OCI-LY1 (cell line): ENCODE data around the gene SIRT4.

Source experiments
- H2AFZ ChIP-seq: fragments of 200-600 bp; sonication (generic), shearing (Covaris generic); 2 replicates; pipeline ENCODE4 v1.6.0; 2014; ENCODE audit warnings: antibody characterized with exemption, mild to moderate bottlenecking, low read length
- H3F3A ChIP-seq: fragments of 200-600 bp; sonication (generic), shearing (Covaris generic); 2 replicates; pipeline ENCODE4 v1.6.0; 2014; ENCODE audit warnings: mild to moderate bottlenecking, antibody characterized with exemption, low read length, moderate library complexity; ENCODE audit not compliant: insufficient read depth
- H3K27ac ChIP-seq: fragments of 200-600 bp; sonication (generic); 2 replicates; pipeline ENCODE4 v1.5.1; 2014; ENCODE audit warnings: low read length, mixed run types, mild to moderate bottlenecking, low read depth; ENCODE audit not compliant: poor library complexity, severe bottlenecking
- H3K27me3 ChIP-seq: fragments of 200-600 bp; sonication (generic); 2 replicates; pipeline ENCODE4 v1.6.0; 2014; ENCODE audit warnings: antibody characterized with exemption, mild to moderate bottlenecking, low read length, moderate library complexity; ENCODE audit not compliant: insufficient read depth
- H3K36me3 ChIP-seq: fragments of 200-600 bp; sonication (generic); 2 replicates; pipeline ENCODE4 v1.6.1; 2014; ENCODE audit warnings: mild to moderate bottlenecking, antibody characterized with exemption, low read length, moderate library complexity, mixed read lengths; ENCODE audit not compliant: insufficient read depth
- H3K4me1 ChIP-seq: fragments of 200-600 bp; sonication (generic); 2 replicates; pipeline ENCODE4 v1.5.1; 2014; ENCODE audit warnings: mild to moderate bottlenecking, low read length, moderate library complexity; ENCODE audit not compliant: insufficient read depth, severe bottlenecking
- H3K4me2 ChIP-seq: fragments of 200-600 bp; sonication (generic), shearing (Covaris generic); 2 replicates; pipeline ENCODE4 v1.6.1; 2014; ENCODE audit warnings: low read length
- H3K4me3 ChIP-seq: fragments of 200-600 bp; sonication (generic); 2 replicates; pipeline ENCODE4 v1.5.1; 2014; ENCODE audit warnings: low read length, low read depth, mild to moderate bottlenecking, mixed read lengths; ENCODE audit not compliant: poor library complexity, severe bottlenecking
- H3K79me2 ChIP-seq: fragments of 200-600 bp; shearing (Covaris generic); 2 replicates; pipeline ENCODE4 v1.6.1; 2016; ENCODE audit warnings: mixed run types, low read length, mixed read lengths; ENCODE audit not compliant: insufficient read depth
- H3K9ac ChIP-seq: fragments of 200-600 bp; sonication (generic), shearing (Covaris generic); 2 replicates; pipeline ENCODE4 v1.6.1; 2014; ENCODE audit warnings: mild to moderate bottlenecking, low read length, mixed read lengths
- H3K9me2 ChIP-seq: fragments of 200-600 bp; sonication (generic), shearing (Covaris generic); 2 replicates; pipeline ENCODE4 v1.6.1; 2014; ENCODE audit warnings: low read depth, mild to moderate bottlenecking, low read length, mixed read lengths
- H3K9me3 ChIP-seq: fragments of 200-600 bp; shearing (Covaris generic); 2 replicates; pipeline ENCODE4 v1.6.1; 2014; ENCODE audit warnings: low read length, mixed read lengths
- H4K20me1 ChIP-seq: fragments of 200-600 bp; sonication (generic), shearing (Covaris generic); 2 replicates; pipeline ENCODE4 v1.6.0; 2016; ENCODE audit warnings: mild to moderate bottlenecking, low read length; ENCODE audit not compliant: insufficient read depth
- EZH2 ChIP-seq: fragments of 200-600 bp; sonication (generic), shearing (Covaris generic); IDR thresholded peaks from 2 replicates; pipeline ENCODE4 v1.8.0; 2017; ENCODE audit warnings: borderline replicate concordance, mixed run types, mild to moderate bottlenecking, antibody characterized with exemption, low read length, moderate library complexity, mixed read lengths
- TF ChIP-seq, protein P1 (sequence below): fragments of 200-600 bp; sonication (generic), shearing (Covaris generic); IDR thresholded peaks from 2 replicates; pipeline ENCODE4 v1.5.1; 2017; ENCODE audit warnings: mild to moderate bottlenecking, antibody characterized with exemption, low read length, moderate library complexity, mixed read lengths

SIRT4 gene

DNA sequence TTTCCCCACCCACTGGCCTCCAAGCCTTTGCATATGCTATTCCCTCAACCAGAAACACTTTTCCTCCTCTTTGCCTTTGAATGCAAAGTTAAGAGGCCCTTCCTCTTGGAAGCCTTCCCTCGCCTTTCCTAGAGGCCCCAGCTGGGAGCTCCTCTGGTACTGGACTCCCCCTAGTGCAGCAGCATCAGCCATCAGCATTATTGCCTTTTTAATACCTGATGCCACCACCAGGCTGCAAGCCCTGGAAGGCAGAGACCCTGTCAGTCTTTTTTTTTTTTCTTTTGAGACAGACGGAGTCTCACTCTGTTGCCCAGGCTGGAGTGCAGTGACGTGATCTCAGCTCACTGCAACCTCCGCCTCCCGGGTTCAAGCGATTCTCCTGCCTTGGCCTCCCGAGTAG, 44.6 kb downstream of the SIRT4 start:
- H3K36me3 ChIP-seq, result no peaks in the 10 kb centered on the region
- H3K9me3 ChIP-seq, result no peaks in the 10 kb centered on the region
- no peak for TF ChIP-seq EZH2
- TF ChIP-seq, protein P1, sequence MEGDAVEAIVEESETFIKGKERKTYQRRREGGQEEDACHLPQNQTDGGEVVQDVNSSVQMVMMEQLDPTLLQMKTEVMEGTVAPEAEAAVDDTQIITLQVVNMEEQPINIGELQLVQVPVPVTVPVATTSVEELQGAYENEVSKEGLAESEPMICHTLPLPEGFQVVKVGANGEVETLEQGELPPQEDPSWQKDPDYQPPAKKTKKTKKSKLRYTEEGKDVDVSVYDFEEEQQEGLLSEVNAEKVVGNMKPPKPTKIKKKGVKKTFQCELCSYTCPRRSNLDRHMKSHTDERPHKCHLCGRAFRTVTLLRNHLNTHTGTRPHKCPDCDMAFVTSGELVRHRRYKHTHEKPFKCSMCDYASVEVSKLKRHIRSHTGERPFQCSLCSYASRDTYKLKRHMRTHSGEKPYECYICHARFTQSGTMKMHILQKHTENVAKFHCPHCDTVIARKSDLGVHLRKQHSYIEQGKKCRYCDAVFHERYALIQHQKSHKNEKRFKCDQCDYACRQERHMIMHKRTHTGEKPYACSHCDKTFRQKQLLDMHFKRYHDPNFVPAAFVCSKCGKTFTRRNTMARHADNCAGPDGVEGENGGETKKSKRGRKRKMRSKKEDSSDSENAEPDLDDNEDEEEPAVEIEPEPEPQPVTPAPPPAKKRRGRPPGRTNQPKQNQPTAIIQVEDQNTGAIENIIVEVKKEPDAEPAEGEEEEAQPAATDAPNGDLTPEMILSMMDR, result peak; percentile 16; the same call in 1 of the 2 replicates

DNA sequence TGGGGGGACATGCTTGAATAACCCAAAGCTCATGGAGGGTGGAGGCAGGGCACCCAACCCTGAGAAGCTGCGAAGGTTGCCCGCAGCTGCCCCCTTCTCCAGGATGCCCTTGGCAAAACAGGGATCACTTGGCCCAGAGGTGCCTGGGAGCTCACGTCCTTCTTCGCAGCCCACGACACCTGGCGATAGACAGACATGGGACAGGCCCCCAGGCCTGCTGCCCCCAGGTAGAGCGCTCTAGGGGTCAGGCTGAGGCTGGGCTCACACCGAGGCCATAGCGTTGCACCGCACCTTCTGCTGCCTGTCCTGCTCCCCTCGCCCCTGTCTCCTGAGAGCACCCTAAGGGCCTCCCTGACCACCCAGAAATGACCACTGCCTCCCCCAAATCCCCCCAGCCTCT, 45.6 kb downstream of the SIRT4 start:
- TF ChIP-seq EZH2, result no peak
- TF ChIP-seq, protein P1, result no peak
- H3K36me3 ChIP-seq, result no peaks in the 10 kb centered on the region
- no peaks in the 10 kb centered on the region for H3K4me1 ChIP-seq

More for the DNA sequence above, 44.6 kb downstream of the SIRT4 start:
- H3K4me3 ChIP-seq, result no peak overlapping the region
- H3K4me2 ChIP-seq, result no peak overlapping the region
- no peaks in the 10 kb centered on the region for H3F3A ChIP-seq
- no peak overlapping the region for H2AFZ ChIP-seq
- H3K9me2 ChIP-seq, result no peaks in the 10 kb centered on the region
- H3K9ac ChIP-seq, result no peak overlapping the region
- H4K20me1 ChIP-seq, result no peaks in the 10 kb centered on the region
- no peak overlapping the region for H3K27ac ChIP-seq
- no peaks in the 10 kb centered on the region; the same call in 1 of the 2 replicates for H3K27me3 ChIP-seq
- no peaks in the 10 kb centered on the region for H3K4me1 ChIP-seq
- H3K79me2 ChIP-seq, result no peaks in the 10 kb centered on the region

GRCh38 chr12:120350576-120351350, 48.6 kb downstream of the SIRT4 start:
- H3K9ac ChIP-seq, result no peak overlapping the region
- no peaks in the 10 kb centered on the region for H3K36me3 ChIP-seq
- H2AFZ ChIP-seq, result no peak overlapping the region
- no peak overlapping the region for H3K4me2 ChIP-seq
- TF ChIP-seq, protein P1, result no peak
- TF ChIP-seq EZH2, result no peak
- no peaks in the 10 kb centered on the region for H3K9me2 ChIP-seq
- no peaks in the 10 kb centered on the region for H3F3A ChIP-seq
- H3K27me3 ChIP-seq, result no peaks in the 10 kb centered on the region
- H4K20me1 ChIP-seq, result no peaks in the 10 kb centered on the region
- no peak overlapping the region for H3K27ac ChIP-seq
- no peaks in the 10 kb centered on the region for H3K79me2 ChIP-seq
- H3K9me3 ChIP-seq, result no peaks in the 10 kb centered on the region
- no peaks in the 10 kb centered on the region for H3K4me1 ChIP-seq
- no peak overlapping the region for H3K4me3 ChIP-seq

More for the DNA sequence above, 45.6 kb downstream of the SIRT4 start:
- no peak overlapping the region for H3K9ac ChIP-seq
- H3K9me2 ChIP-seq, result no peaks in the 10 kb centered on the region
- H3F3A ChIP-seq, result no peaks in the 10 kb centered on the region
- H3K9me3 ChIP-seq, result no peaks in the 10 kb centered on the region
- no peak overlapping the region for H3K27ac ChIP-seq
- no peaks in the 10 kb centered on the region for H4K20me1 ChIP-seq
- no peak overlapping the region for H2AFZ ChIP-seq
- H3K79me2 ChIP-seq, result no peaks in the 10 kb centered on the region
- no peak overlapping the region for H3K4me3 ChIP-seq
- H3K27me3 ChIP-seq, result no peaks in the 10 kb centered on the region
- H3K4me2 ChIP-seq, result no peak overlapping the region
